UCSD-AML1 (cell line): ENCODE measurements around the gene EIF4E1B.

Experiments
- DNase-seq: peaks from one replicate; lab custom pipeline; 2025; ENCODE audit not compliant: unreplicated experiment; lab: John Stamatoyannopoulos, UW

The EIF4E1B gene

DNA sequence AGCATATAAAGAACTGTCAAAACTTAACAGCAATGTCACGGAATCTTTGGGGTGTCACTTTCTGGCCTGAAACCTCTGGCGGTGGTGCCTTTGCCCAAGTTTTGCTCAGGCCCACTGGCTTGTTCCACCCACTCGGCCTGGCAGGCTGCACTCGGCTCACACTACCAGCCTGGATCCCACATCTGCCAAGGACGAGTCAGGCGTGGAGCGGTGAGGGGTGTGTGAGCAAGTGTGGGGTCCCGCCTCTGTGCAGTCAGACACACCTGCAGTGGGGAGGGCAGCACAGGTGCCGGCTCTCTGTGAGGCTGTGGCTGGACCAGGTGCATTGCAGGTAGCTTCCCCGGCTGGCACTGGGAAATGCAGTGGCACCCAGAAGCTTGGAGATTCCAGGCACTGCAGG, 56.8 kb downstream of the EIF4E1B start:
- no peak for DNase-seq

DNA sequence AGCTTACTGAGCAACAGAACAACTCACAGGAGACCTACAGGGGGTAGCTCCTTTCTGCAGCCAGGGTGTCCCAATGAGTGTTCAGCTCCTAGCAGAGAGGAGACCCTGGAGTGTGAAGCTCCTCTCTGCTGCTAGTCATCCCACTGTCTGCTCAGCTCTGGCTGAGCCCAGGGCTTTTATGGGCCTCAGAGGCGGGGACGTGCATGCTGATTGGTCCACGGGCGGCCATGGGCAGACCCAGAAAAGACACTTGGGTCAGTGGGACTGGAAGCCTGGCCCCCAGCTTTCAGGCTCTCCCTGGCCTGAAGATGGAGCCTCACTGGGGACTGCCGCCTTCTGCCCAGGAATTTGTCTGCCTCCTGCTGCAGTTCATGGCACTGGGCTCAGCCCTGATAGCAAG, 57.4 kb downstream of the EIF4E1B start:
- DNase-seq, result no peak

DNA sequence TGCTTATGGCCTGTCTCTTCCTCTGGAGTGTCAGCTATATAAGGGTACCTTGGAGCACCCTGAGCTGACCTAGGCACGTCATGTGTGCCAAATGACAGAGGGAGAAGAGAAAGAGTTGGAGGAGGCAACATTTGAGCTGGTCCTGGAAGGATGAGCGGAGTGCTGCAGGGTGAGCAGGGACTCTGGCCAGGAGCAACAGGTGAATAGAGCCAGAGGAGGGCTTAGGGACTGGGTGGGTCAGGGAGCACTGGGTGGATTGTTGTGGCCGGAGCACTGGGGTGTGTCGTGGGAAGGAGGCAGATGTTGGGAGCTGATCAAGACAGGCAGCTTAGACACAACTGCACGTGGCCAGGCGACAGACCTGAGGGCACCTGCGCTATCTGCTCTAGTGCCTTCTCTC, 60.4 kb downstream of the EIF4E1B start:
- DNase-seq, result no peak

DNA sequence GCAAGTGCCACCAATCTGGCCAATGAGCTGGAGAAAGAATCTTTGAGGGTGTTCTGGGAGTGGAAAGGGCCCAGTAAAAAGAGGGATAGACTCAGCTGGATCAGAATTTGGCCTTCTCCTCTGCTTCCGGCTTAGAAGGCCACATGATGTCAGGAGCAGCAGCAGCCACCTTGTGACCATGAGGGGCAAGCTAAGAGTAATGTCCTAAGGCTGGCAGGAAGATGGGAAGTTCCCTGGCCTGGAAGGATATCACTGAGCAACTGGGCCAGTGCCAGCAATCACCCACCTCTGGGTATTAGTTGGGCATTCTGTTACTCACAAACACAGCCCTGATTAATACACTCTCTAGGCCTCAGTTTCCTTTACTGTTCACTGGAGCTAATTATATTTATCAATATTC, 61.0 kb downstream of the EIF4E1B start:
- no peak for DNase-seq

DNA sequence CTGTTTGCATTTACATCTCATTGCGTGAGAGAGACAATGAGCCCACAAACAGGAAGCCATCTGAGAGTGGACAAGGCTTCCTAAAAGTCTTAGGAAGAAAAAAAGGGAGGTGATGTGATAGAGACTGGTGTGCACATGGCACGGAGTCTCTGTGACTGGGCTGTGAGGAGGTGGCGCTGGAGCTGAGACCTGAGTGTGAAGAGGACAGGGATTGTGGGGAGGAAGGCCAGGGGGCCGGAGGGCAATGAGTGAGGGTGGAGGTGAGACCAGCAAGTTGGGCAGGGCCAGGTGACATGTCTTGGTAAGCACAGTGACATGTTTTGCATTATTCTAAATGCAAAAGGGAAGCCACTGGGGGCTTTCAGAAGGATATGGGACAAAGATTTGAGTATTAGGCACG, 61.9 kb downstream of the EIF4E1B start:
- DNase-seq, result no peak

DNA sequence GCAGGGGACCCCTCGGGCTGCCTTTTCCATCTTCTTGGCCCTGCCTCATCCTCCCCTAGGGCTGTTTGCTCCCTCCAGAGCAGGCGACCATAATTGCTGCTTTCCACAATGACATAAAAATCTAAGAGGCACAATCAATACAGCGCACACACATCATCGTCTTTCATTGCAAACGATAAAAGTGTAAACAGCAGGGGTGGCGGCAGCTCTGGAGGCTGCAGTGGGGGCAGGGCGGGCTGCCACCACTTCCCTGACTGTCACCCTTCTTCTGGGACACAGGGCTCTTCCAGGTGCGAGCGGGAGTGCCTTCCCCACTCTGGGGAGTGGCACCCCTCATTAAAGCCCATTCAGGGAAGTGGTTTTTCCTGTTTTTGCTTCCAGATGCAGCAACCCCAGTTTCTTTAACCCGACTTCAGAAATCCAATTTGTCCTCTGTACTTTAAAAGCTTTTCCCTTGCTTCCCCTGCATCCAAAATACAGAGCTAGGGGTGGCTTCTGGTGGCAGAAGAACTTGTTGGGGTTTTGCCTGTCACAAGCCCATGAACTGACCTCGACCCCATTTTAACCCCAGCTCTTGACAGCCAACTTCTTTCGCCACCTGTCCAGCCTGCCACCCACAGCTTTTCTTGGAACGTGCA, 62.5 kb downstream of the EIF4E1B start:
- DNase-seq, result peak; percentile 47

GRCh38 chr5:176693477-176693851, 63.0 kb downstream of the EIF4E1B start:
- no peak for DNase-seq

GRCh38 chr5:176694146-176694545, 63.7 kb downstream of the EIF4E1B start:
- no peak for DNase-seq

- no peak for DNase-seq
These were observed 64.2 kb downstream of the EIF4E1B start for GRCh38 chr5:176694631-176695030.

GRCh38 chr5:176695073-176695472, 64.6 kb downstream of the EIF4E1B start:
- no peak for DNase-seq
